Fibroblast of skin of left biceps (primary cell): ENCODE results near the gene ZBTB12.

Experiments
- DNase-seq, 2 experiments: peaks; one replicate each; pipeline ENCODE4 v3.0.0-alpha.2; 2013; ENCODE audit warnings: low read depth in 2 of 2

Gene ZBTB12

GRCh38 chr6:31897612-31898382 lies 4.1 kb downstream of the ZBTB12 start, which contains the start of gene EHMT2:
TSS of gene EHMT2 (minus strand) at chr6:31897698. CDS start at chr6:31897677, 21 bp downstream.
- peak in 1 of 2 experiments; percentile 40 for DNase-seq

DNA sequence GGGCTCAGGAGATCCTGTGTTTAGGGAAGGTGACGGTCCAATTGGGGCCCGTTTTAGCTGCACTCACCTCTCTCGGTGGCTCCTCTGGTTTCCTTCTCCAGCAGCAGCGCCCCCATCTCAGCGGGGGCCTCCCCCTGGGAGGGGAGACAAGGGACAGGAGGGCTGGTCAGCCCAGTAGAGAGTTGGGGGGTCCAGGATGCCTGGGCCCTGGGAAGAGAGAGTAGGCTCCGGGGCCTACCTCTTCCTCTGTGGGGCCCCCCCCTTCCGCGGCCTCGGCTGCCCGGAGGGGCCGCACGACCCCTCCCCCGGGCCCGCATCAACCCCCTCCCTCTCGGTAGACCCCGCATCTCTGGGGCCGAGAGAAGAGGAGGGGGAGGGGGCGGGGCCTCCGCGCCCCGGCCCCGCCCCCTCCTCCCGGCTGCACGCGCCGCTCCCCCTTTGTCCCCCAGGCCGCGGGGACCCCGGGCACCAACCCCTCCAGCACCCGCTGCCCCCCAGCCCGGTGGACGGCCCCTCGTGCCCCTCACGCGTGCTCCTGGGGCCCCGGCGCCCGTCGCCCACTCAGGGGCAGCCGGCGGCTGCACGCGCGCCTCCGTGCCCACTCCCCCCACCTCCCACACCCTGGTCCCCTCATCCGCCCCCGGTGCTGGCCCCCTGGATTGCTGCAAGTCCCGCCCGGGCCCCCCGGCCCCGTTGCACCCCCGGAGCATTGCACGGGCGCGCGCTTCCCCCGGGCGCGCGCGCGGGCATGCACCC lies 4.9 kb downstream of the ZBTB12 start:
- no peak for DNase-seq

GRCh38 chr6:31896493-31896855 lies 5.4 kb downstream of the ZBTB12 start:
- no peak for DNase-seq

- no peak for DNase-seq
These were observed 9.1 kb downstream of the ZBTB12 start for GRCh38 chr6:31892821-31893220.

DNA sequence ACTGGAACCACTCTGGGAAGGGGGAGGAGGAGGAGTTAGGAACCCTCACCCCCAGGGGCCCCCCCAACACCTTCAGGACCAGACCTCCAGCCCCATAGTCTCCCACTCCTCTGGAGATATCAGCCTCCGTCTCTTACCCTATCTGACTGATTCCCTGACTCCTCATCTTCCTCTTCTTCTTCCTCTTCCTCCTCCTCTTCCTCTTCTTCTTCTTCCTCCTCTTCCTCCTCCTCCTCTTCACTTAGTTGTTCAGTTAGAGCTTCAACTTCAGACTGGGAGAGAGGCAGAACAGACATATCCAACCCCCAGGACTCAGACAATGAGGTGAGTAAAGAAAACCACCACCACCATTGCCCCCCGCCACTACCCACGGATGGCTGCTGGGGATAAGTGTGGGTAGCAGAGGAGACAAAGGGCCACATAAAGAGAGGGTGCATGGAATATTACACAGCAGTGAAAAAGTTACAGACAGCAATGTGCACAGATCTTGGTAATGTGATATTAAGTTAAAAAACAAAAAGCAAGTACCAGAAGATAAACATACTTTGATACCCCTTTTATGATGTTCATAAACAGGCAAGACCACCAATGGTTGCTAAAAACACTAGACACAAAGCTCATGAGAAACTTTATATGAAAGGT lies 12.4 kb downstream of the ZBTB12 start:
- no peak for DNase-seq

GRCh38 chr6:31888276-31889258 lies 13.3 kb downstream of the ZBTB12 start:
- no peak for DNase-seq

DNA sequence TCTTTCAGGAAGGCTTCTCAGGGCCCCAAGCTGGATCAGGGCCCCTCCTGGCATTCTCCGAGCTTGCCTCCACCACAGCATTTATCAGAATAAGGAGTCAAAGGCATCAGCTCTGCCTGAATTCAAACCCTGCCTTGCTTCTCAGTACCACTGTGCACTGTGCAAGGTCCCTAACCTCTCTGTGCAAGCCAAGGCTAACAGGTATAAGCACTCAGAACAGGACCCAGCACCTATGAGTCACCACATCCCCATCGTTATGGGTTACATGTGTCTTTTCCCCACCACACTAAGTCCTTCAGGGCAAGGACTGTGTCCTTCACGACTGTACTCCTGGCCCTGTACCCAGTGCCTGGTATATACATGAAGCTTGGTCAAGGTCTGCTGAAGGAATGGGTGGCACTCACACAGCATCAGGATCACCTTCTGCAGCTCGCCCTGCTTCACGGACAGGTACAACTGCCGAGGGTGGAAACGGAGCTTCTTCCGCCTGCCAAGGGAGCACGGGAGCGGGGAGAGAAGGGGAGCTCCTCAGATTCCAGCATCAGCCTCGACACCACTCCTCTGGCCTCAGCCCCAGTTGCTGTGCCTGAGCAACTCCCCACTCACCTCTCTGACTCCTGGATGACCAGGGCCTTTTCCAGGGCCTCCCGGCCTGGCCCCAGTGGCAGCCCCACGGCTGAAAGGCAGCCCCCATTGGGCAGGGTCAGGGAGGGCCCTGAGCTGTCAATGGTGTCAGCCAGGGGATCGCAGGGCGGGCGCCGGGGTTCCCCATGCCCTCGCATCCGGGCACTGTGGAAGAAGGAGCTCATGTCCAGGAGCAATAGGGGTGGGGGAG lies 14.5 kb downstream of the ZBTB12 start:
- DNase-seq, result no peak

GRCh38 chr6:31886541-31886991 lies 15.3 kb downstream of the ZBTB12 start:
- no peak for DNase-seq

DNA sequence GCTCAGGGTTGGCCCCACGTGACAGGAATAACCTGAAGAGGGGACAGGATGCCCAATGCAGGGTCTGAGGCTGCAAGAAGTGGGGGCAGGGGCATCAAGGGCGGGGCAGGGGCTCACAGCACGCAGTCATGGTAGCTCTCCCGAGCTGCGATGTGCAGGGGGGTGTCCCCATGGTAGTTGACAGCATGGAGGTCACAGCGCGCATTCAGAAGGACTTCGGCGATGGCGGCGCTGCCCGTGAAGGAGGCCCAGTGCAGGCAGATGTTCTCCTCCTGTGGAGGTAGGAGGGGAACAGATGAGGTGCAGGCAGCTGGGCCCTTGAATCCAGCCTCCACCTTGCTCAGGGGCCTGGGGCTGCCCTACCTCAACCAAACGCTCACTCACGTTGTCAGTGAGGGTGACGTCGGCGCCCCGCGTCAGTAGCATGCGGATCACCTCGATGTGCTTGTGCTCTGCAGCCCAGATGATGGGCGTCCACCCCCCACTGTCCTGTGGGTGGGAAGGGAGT lies 17.3 kb downstream of the ZBTB12 start:
- no peak for DNase-seq

GRCh38 chr6:31883676-31884075 lies 18.2 kb downstream of the ZBTB12 start:
- DNase-seq, result no peak

DNA sequence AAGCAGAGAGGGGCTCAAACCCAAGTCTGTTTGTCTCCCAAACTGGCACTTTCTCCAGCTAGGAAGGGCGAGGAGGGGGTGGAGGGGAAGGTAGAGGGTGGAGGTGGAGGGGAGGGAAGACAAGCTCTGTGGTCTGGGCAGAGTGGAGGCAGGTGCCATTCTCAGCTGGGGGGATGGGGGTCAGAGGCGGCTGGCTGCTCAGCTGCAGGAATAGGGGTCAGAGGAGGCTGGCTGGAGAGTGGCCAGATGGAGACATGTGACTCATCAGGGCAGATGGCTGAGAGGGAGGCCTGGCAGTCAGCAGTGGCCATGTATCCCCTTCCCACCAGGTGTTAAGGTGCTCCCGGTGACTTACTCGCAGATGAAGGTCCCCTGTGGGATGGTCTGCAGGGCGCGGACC lies 19.5 kb downstream of the ZBTB12 start:
- no peak for DNase-seq

- no peak for DNase-seq
These were observed 20.6 kb downstream of the ZBTB12 start for GRCh38 chr6:31881136-31881859.

GRCh38 chr6:31880616-31881015 lies 21.3 kb downstream of the ZBTB12 start:
- DNase-seq, result no peak

- no peak for DNase-seq
These were observed 22.0 kb downstream of the ZBTB12 start for GRCh38 chr6:31879901-31880300.

GRCh38 chr6:31879143-31879542 lies 22.7 kb downstream of the ZBTB12 start:
- DNase-seq, result no peak

DNA sequence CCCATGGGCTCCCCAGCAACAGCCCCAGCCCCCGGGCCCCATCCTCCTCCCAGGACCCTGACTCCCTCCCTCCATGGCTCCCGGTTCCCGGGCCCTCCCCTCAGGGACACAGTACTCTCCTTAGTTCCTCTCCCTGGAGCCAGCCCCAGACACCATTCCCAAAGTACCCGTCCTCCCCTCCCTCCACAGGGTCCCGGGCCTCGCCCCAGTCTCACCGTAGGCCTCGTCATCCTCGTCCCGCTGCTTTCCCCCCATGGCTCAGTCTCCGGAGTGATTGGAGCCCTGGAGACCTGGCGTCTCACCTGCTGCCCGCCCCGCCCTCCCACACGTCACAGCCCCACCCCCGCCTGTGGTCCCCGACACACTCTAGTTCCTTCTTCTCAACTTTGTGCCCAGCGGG lies 23.2 kb downstream of the ZBTB12 start, which contains the start of gene SLC44A4:
TSS of gene SLC44A4 (minus strand) at position 272 of the 400 bp plus-strand sequence. CDS start at position 255, 17 bp downstream.
- DNase-seq, result no peak

GRCh38 chr6:31878222-31878621 lies 23.7 kb downstream of the ZBTB12 start:
- no peak for DNase-seq

GRCh38 chr6:31877651-31878161 lies 24.2 kb downstream of the ZBTB12 start:
- no peak for DNase-seq

GRCh38 chr6:31877125-31877650 lies 24.7 kb downstream of the ZBTB12 start:
- DNase-seq, result no peak
